Measurements from ENCODE around the gene WWOX. TPM values are rescaled to one million over a fixed set of nuclear protein-coding genes. Genes with fewer than 3 reads are reported as not detected.

WWOX gene
- total and polyA plus RNA-seq, 2 of the 13 experiments (the other 11 are each of a cell fraction or from before 2014, with no cell fraction given): 9.1 to 37.4 TPM

- TF ChIP-seq KIAA2018 (CRISPR knock-in tag; IDR thresholded peaks at IDR 0.05; ENCODE audit: borderline replicate concordance) (no peak), ZNF569 (CRISPR knock-in tag; IDR thresholded peaks at IDR 0.05; ENCODE audit: borderline replicate concordance) (no peak), ZXDC (CRISPR knock-in tag; IDR thresholded peaks at IDR 0.05) (no peak), ZFP90 (CRISPR knock-in tag; IDR thresholded peaks at IDR 0.05; ENCODE audit: borderline replicate concordance) (no peak), NFKBIZ (CRISPR knock-in tag; IDR thresholded peaks at IDR 0.05) (no peak), ZNF704 (CRISPR knock-in tag; IDR thresholded peaks at IDR 0.05; ENCODE audit: borderline replicate concordance) (no peak), ZNF619 (CRISPR knock-in tag; IDR thresholded peaks at IDR 0.05) (no peak), AFF4 (CRISPR knock-in tag; IDR thresholded peaks at IDR 0.05) (no peak), ATF1 (CRISPR knock-in tag; IDR thresholded peaks at IDR 0.05) (no peak), GATAD1 (CRISPR knock-in tag; IDR thresholded peaks at IDR 0.05) (no peak), ATF6 (CRISPR knock-in tag; conservative IDR thresholded peaks at IDR 0.05) (no peak)
Measured at GRCh38 chr16:78823027-78823426, 723.6 kb downstream of the WWOX start (continued).
